ENCODE data around the gene DISP2.

Gene DISP2, protein sequence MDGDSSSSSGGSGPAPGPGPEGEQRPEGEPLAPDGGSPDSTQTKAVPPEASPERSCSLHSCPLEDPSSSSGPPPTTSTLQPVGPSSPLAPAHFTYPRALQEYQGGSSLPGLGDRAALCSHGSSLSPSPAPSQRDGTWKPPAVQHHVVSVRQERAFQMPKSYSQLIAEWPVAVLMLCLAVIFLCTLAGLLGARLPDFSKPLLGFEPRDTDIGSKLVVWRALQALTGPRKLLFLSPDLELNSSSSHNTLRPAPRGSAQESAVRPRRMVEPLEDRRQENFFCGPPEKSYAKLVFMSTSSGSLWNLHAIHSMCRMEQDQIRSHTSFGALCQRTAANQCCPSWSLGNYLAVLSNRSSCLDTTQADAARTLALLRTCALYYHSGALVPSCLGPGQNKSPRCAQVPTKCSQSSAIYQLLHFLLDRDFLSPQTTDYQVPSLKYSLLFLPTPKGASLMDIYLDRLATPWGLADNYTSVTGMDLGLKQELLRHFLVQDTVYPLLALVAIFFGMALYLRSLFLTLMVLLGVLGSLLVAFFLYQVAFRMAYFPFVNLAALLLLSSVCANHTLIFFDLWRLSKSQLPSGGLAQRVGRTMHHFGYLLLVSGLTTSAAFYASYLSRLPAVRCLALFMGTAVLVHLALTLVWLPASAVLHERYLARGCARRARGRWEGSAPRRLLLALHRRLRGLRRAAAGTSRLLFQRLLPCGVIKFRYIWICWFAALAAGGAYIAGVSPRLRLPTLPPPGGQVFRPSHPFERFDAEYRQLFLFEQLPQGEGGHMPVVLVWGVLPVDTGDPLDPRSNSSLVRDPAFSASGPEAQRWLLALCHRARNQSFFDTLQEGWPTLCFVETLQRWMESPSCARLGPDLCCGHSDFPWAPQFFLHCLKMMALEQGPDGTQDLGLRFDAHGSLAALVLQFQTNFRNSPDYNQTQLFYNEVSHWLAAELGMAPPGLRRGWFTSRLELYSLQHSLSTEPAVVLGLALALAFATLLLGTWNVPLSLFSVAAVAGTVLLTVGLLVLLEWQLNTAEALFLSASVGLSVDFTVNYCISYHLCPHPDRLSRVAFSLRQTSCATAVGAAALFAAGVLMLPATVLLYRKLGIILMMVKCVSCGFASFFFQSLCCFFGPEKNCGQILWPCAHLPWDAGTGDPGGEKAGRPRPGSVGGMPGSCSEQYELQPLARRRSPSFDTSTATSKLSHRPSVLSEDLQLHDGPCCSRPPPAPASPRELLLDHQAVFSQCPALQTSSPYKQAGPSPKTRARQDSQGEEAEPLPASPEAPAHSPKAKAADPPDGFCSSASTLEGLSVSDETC (N-terminal part only)

GRCh38 chr15:40357723-40358470 is at the start of gene DISP2:
Gene DISP2 (plus strand): TSS chr15:40358219. CDS start chr15:40358322, 103 bp downstream.
- DNase-seq, result peak; percentile 92

- no peak for DNase-seq
These were observed 48.6 kb upstream of the DISP2 start for GRCh38 chr15:40309344-40309862.

GRCh38 chr15:40310001-40310959 is 47.7 kb upstream of the DISP2 start:
- peak; percentile 75 for DNase-seq

GRCh38 chr15:40310993-40311392 is 47.0 kb upstream of the DISP2 start:
- DNase-seq, result no peak

GRCh38 chr15:40312370-40313158 is 45.5 kb upstream of the DISP2 start:
- no peak for DNase-seq

DNA sequence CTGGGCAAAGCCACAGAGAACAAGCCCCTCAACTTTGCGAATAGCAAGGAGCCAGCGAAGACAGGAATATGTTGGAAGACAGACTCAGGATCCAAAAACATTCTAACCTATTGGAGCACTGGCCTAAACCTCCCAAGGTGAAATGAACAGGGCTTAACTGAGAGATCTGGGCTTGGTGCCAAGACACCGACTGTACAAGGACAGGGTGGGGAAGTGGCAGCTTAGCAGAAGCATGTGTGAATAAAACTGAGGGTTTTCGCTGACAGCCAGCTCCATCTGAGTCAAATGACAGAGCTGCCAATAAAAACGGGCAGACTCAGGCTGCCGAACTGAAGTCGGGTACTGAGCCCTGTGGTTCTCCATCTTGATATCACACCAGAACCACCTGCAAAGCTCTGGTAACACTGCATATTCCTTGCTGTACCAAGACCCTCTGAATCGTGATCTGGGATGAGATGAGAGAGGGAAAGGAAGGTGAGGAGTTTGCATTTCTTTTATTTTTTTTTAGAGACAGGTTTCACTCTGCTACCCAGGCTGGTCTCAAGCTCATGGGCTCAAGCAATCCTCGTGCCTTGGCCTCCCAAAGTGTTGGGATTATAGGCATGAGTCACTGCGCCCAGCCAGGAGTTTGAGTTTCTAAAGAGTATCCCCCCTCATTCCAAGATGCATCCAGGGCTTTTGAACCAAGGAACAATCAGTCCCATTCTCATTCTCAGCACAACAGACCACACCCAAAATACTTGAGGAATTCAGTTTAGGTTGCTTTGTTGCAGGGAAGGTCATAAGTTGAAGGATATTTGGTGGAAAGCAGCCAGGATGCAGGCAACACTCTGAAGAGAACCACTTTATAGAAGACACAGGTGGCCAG is 44.3 kb upstream of the DISP2 start:
- DNase-seq, result no peak

GRCh38 chr15:40314723-40315276 is 43.2 kb upstream of the DISP2 start:
- no peak for DNase-seq

- DNase-seq, result no peak
These were observed 41.1 kb upstream of the DISP2 start for GRCh38 chr15:40316931-40317330.

DNA sequence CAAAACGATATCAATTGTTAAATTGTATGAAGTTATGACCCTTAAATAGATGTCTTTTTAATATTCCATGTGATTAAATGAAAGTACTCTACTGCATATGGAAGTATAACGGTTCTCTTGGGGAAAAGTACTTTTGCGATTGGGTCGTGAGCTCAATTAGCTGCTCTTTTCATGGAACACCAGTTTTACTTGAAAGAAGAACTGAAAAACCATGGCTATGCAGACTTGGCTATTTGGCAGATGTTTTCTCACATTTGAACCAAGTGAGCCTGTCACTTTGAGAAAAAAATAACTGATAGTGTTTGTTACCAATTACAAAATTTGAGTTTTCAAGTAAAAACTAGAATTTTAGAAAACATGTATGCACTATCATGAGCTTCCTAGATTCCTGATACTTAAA is 40.4 kb upstream of the DISP2 start:
- no peak for DNase-seq

DNA sequence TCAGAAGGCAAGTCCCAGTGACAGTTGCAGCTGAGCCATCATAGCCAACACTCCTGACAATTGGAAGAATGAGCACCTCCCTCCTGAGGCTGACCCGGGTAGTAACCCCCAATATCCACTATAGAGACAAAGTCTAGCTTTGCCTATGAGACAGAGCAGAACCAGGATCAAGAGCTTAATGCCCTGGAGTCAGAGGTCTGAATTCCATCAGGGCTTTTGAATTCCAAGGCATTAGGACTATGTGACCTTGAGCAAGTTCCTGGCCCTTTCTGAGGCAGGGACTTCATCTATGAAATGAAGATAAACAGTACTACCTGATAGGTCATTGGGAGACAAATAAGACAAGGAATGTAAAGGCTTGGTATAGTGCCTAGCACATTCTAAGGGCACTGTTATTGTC is 37.6 kb upstream of the DISP2 start:
- no peak for DNase-seq

DNA sequence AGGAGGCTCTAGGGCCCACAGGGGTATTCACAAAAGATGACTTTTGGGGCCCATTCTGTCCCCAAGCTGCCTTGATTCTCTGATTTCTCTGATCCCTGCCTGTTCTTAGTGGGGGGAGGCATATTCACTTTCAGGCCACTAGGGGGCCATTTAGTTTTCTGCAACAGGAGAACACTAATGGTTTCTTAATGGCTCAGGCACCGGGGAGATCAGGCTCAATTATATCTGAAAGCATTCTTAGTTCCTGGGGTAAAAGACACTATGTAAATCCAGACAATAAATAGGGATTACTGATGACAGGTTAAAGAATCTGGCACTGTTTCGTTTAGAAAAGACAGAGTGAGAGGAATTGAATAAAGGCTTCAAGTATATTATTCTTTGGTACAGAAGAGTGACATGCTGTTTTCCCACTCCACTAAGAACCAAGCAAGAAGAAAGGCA is 37.1 kb upstream of the DISP2 start:
- DNase-seq, result peak; percentile 68

- no peak for DNase-seq
These were observed 35.3 kb upstream of the DISP2 start for GRCh38 chr15:40322531-40323238.

DNA sequence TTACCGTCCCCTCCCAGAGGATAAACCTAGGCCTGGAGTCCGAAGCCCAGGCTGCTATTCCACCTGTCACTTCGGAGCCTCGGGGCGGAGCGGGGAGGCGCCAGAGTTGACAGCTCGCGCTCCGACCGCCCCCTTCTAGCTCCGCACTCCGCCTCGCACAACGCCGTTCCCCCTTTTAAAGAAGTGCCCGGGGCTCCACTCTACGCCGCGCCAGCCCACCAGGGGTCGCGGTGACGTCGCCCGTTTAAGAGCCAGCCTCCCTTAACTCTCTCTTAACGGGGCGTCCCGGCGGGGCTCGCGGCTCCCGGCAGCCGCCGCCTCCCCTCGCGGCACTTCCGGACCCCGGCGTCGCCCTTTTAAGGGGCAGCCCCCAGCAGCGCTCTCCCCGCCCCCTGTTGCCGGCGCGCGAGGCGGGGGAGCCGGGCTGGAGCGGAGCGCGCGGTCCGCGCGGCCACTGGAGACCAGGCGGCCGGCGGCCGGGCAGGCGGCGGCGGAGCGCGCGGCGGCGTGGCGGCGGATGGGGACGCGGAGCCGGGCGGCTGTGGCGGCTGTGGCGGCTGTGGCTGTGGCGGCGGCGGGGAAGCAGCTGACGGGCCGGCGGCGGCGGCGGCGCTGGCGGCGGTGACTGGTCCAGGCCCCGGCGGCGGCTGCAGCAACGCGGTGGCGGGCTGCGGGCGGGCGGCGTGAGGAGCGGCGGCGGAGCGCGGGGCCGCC is 34.6 kb upstream of the DISP2 start, which contains the start of gene INAFM2:
TSS of gene INAFM2 (plus strand) at position 454 of the 714 bp plus-strand sequence. CDS start 364 bp downstream, outside the sequence.
- DNase-seq, result peak; percentile 97

- peak; percentile 65 for DNase-seq
These were observed 33.8 kb upstream of the DISP2 start for GRCh38 chr15:40323953-40324937.

DNA sequence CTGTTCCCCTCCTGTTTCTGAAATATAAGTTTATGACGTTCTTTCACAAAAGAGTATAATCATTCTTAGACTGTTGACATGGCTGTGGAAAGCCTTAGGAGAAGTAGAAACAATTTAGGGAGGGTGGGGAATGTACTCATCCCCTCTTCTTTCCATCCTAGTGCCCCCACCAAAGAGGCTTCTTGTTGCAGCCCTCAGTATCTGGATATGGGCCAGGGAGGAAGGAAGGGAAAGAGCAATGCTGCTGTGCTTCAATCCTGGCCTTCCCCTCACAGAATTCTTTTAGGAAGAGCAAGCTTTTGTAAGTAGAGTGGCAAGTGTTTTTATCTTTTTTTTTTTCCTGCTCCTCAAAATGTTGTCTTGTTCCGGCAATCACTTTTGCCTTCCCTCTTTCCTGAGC is 32.8 kb upstream of the DISP2 start:
- no peak for DNase-seq

DNA sequence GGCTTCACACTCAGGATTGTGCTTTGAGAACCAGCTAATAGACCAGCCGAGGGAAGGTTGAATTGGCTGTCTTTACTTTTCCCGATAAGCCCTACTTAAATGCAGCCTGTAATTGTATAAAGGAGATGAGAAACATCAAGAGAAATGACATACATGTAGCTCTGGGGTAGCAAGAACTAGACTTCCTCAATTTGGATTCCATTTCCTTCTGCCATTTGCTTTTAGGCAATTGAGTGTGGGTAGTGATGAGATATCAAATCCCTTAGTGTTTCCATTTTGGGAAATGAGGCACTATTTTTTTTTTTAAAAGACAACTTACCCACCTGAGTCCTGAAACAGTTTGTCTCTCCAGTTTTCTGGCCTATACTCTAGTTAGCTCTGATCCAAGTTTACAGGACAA is 32.3 kb upstream of the DISP2 start:
- DNase-seq, result no peak

Data from retina (tissue), 1 donor.